Gastrocnemius medialis (tissue), 4 donors: ENCODE measurements around the gene RPS6KA2. TPM values are rescaled to one million over a fixed set of nuclear protein-coding genes. Genes with fewer than 3 reads are reported as not detected.

Experiments
- ATAC-seq, 2 donors: fragments of 150-250 bp; one replicate each; pipeline ENCODE4 v1.9.1; 2016
- DNase-seq, 2 donors: peaks; one replicate each; pipeline ENCODE4 v3.0.0-alpha.2; 2019
- H3K27ac ChIP-seq, 4 donors: fragments of 200-600 bp; sonication (generic); 1 replicate in 1 of 4; 2 replicates in 3 of 4; pipeline ENCODE4 v1.5.1; 2016 to 2018; ENCODE audit warnings: mild to moderate bottlenecking in 2 of 4, moderate library complexity in 1 of 4
- H3K27me3 ChIP-seq, 3 donors: fragments of 200-600 bp; sonication (generic) in 2 of 3; 1 replicate in 1 of 3; 2 replicates in 2 of 3; pipeline versions ENCODE4 v1.5.1 to v1.6.0; 2016 to 2019; ENCODE audit warnings: mild to moderate bottlenecking in 1 of 3, moderate library complexity in 1 of 3
- H3K36me3 ChIP-seq, 2 donors: fragments of 200-600 bp; sonication (generic) in 1 of 2; one replicate each; pipeline ENCODE4 v1.5.1; 2017 to 2018
- H3K4me1 ChIP-seq, 2 donors: fragments of 200-600 bp; sonication (generic) in 1 of 2; one replicate each; pipeline ENCODE4 v1.5.1; 2016 to 2017; ENCODE audit warnings: mild to moderate bottlenecking in 2 of 2
- H3K4me3 ChIP-seq, 4 donors: fragments of 200-600 bp; sonication (generic) in 3 of 4; 1 replicate in 1 of 4; 2 replicates in 3 of 4; pipeline ENCODE4 v1.5.1; 2016 to 2019; ENCODE audit warnings: mild to moderate bottlenecking in 2 of 4
- H3K9me3 ChIP-seq, 3 donors: fragments of 200-600 bp; sonication (generic) in 2 of 3; 1 replicate in 1 of 3; 2 replicates in 2 of 3; pipeline ENCODE4 v1.5.1; 2016 to 2019
- CTCF ChIP-seq, 5 experiments: fragments of 450-650 bp in 3 of 5; fragments of 200-600 bp in 2 of 5; sonication (generic) in 2 of 5; IDR thresholded peaks in 4 of 5; conservative IDR thresholded peaks in 1 of 5; 1 replicate in 4 of 5; 2 replicates in 1 of 5; pipeline ENCODE4 v1.5.1; 2016 to 2019; ENCODE audit warnings: antibody characterized with exemption in 5 of 5, mild to moderate bottlenecking in 3 of 5, moderate library complexity in 3 of 5
- POLR2A ChIP-seq, 2 donors: fragments of 450-650 bp; IDR thresholded peaks; one replicate each; pipeline ENCODE4 v1.6.1; 2017; ENCODE audit warnings: antibody characterized with exemption in 2 of 2, mild to moderate bottlenecking in 2 of 2, moderate library complexity in 2 of 2
- in situ Hi-C, 4 donors: fragments of 200-750 bp; cut with MboI; loops; one replicate each; pipeline versions ENCODE4 v1.15.0 to v1.8.0; 2017; ENCODE audit warnings: low sequenced_read_pairs in 4 of 4
- intact Hi-C: fragments of 100-400 bp; cut with DNase I; formaldehyde crosslinking; loops from one replicate; pipeline ENCODE4 v1.15.1; 2023; ENCODE audit warnings: low total_unique reads
- total RNA-seq, 4 donors: library from RNA; depleted of rRNA; stranded (reverse); fragments of >200 nt; gene quantifications; one replicate each; pipeline versions ENCODE4 v1.1.0 to v1.2.3, GENCODE V29; 2016

Gene RPS6KA2
- total RNA-seq, 4 donors from 2014 or later: 18.7 to 35.7 (median 27.4) TPM

DNA sequence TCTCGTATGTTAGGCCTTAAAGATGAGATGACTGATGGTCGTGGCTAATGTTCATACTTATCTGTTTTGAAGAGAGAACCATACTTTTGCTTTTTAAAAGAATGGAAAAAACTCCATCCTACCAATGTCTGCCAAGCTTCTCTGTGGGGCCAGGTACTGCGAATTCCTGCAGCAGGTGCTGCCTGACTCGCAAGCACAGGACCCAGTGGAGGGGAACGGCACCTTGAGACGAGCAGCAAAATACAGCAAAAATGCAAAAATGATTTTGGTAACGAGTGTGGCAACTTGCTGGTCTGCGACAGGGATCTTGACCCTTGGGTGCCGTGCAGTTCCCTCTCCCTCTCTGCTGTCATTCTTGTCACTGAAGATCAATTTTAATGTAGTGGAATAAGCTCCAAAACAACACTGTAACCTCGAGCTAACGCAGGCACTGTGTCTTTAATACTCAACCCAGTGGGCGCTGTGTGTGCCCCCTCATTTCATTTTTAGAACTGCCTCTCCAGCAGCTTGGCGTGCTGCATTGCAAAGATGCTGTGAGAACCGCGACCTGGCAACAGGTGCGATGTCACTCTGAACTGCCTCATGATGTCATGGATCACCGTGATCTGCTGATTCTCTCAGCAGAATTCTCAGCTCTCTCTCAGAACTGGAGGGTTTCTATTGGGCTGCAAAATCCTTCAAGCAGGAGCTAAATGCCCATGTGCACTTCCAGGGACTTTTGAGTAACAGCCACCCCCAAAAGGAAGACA is 92.2 kb downstream of the RPS6KA2 start:
- in situ Hi-C loops: no loop called here
- no peaks in the 10 kb centered on the region for H3K4me1 ChIP-seq
- DNase-seq: no peak
- no peaks in the 10 kb centered on the region for H3K9me3 ChIP-seq
- H3K27me3 ChIP-seq: no peaks in the 10 kb centered on the region
- TF ChIP-seq POLR2A (IDR thresholded peaks at IDR 0.05): no peak
- no peak for TF ChIP-seq CTCF (IDR thresholded peaks at IDR 0.05 in 4 of 5, conservative IDR thresholded peaks at IDR 0.05 in 1 of 5)
- H3K27ac ChIP-seq: no peak overlapping the region
- ATAC-seq: no peak
- peaks cover 0 to 53% of the 10 kb centered on the region in 2 donors for H3K36me3 ChIP-seq
- intact Hi-C loops: no loop called here
- H3K4me3 ChIP-seq: no peak overlapping the region

GRCh38 chr6:166533205-166533824 is 93.7 kb downstream of the RPS6KA2 start:
- in situ Hi-C loops: no loop called here
- peak in 1 of 2 donors; percentile 49 for ATAC-seq
- no peak for TF ChIP-seq CTCF (IDR thresholded peaks at IDR 0.05 in 4 of 5, conservative IDR thresholded peaks at IDR 0.05 in 1 of 5)
- TF ChIP-seq POLR2A (IDR thresholded peaks at IDR 0.05): no peak

GRCh38 chr6:166532302-166532701 is 94.7 kb downstream of the RPS6KA2 start:
- TF ChIP-seq POLR2A (IDR thresholded peaks at IDR 0.05) (no peak), CTCF (IDR thresholded peaks at IDR 0.05 in 4 of 5, conservative IDR thresholded peaks at IDR 0.05 in 1 of 5) (no peak)
- no peak for ATAC-seq
- DNase-seq: no peak
- in situ Hi-C loops (no loop called here), intact Hi-C loops (no loop called here)
- Histone ChIP-seq H3K4me3 (no peak overlapping the region), H3K27ac (no peak overlapping the region), H3K4me1 (no peaks in the 10 kb centered on the region), H3K27me3 (no peaks in the 10 kb centered on the region), H3K36me3 (peaks cover 0 to 52% of the 10 kb centered on the region in 2 donors), H3K9me3 (no peaks in the 10 kb centered on the region)

More at GRCh38 chr6:166533205-166533824, 93.7 kb downstream of the RPS6KA2 start:
- no peaks in the 10 kb centered on the region for H3K27me3 ChIP-seq
- no peaks in the 10 kb centered on the region for H3K9me3 ChIP-seq
- no peak for DNase-seq
- H3K4me1 ChIP-seq: no peaks in the 10 kb centered on the region
- H3K4me3 ChIP-seq: no peak overlapping the region
- intact Hi-C loops: no loop called here
- no peak overlapping the region for H3K27ac ChIP-seq
- peaks cover 0 to 59% of the 10 kb centered on the region in 2 donors for H3K36me3 ChIP-seq

- intact Hi-C loops: no loop called here
- Histone ChIP-seq H3K27me3 (no peaks in the 10 kb centered on the region), H3K4me3 (no peak overlapping the region), H3K27ac (no peak overlapping the region), H3K4me1 (no peaks in the 10 kb centered on the region), H3K9me3 (no peaks in the 10 kb centered on the region), H3K36me3 (peaks cover 0 to 40% of the 10 kb centered on the region in 2 donors)
- in situ Hi-C loops: no loop called here
- TF ChIP-seq POLR2A (IDR thresholded peaks at IDR 0.05) (no peak), CTCF (IDR thresholded peaks at IDR 0.05 in 4 of 5, conservative IDR thresholded peaks at IDR 0.05 in 1 of 5) (no peak)
- ATAC-seq: no peak
- DNase-seq: no peak
These were observed 96.6 kb downstream of the RPS6KA2 start for GRCh38 chr6:166530211-166531095.
